ENCODE data around the gene INTS14.
"Not testable (repeated sequence)": the region's sequence is repeated elsewhere in the genome, so short reads cannot be mapped to it uniquely, and the experiment has no call there.

The INTS14 gene

GRCh38 chr15:65577129-65577996, 33.6 kb downstream of the INTS14 start:
- DNase-seq: no peak

- DNase-seq: no peak
Measured at GRCh38 chr15:65576664-65577063, 34.3 kb downstream of the INTS14 start.

- no peak for DNase-seq
Measured at GRCh38 chr15:65571971-65572370, 39.0 kb downstream of the INTS14 start.

- DNase-seq: no peak
Measured at GRCh38 chr15:65569728-65570127, 41.2 kb downstream of the INTS14 start.

- no peak for DNase-seq
Measured at GRCh38 chr15:65561934-65562333, 49.0 kb downstream of the INTS14 start.

GRCh38 chr15:65559941-65560340, 51.0 kb downstream of the INTS14 start:
- DNase-seq: no peak

GRCh38 chr15:65558997-65559760, 51.8 kb downstream of the INTS14 start:
- no peak for DNase-seq

- no peak for DNase-seq
Measured at GRCh38 chr15:65558336-65558735, 52.6 kb downstream of the INTS14 start.

- no peak for DNase-seq
Measured at GRCh38 chr15:65556622-65557021, 54.3 kb downstream of the INTS14 start.

GRCh38 chr15:65553691-65554090, 57.2 kb downstream of the INTS14 start:
- no peak for DNase-seq

- DNase-seq: not testable (repeated sequence)
Measured at GRCh38 chr15:65552851-65553250, 58.1 kb downstream of the INTS14 start.

- DNase-seq: no peak
Measured at GRCh38 chr15:65551183-65551582, 59.7 kb downstream of the INTS14 start.

GRCh38 chr15:65550681-65551098, 60.2 kb downstream of the INTS14 start:
- no peak for DNase-seq

GRCh38 chr15:65549288-65549687, 61.6 kb downstream of the INTS14 start:
- DNase-seq: not testable (repeated sequence)

GRCh38 chr15:65547841-65548240, 63.1 kb downstream of the INTS14 start:
- DNase-seq: no peak

- no peak for DNase-seq
Measured at GRCh38 chr15:65541231-65541820, 69.6 kb downstream of the INTS14 start.

- no peak for DNase-seq
Measured at GRCh38 chr15:65540314-65540713, 70.6 kb downstream of the INTS14 start.

- no peak for DNase-seq
Measured at GRCh38 chr15:65535192-65535591, 75.7 kb downstream of the INTS14 start.

GRCh38 chr15:65533057-65533756, 77.7 kb downstream of the INTS14 start:
- DNase-seq: no peak

GRCh38 chr15:65532738-65533051, 78.2 kb downstream of the INTS14 start:
- DNase-seq: no peak

GRCh38 chr15:65530318-65531111, 80.4 kb downstream of the INTS14 start, which contains the start of gene HACD3:
HACD3 (plus strand) TSS chr15:65530463; CDS start chr15:65530632, 169 bp downstream.
- DNase-seq: peak; percentile 95

GRCh38 chr15:65529762-65530317, 81.1 kb downstream of the INTS14 start:
- no peak for DNase-seq
